Transverse colon (tissue), 4 donors: Measurements from ENCODE around the gene DMD. TPM values are rescaled to one million over a fixed set of nuclear protein-coding genes. Genes with fewer than 3 reads are reported as not detected.

Source experiments
- DNase-seq: peaks from one replicate; pipeline ENCODE4 v3.0.0-alpha.2; 2019
- H3K27ac ChIP-seq, 4 donors: fragments of 200-600 bp; sonication (generic); 2 replicates each; pipeline ENCODE4 v1.5.1; 2016 to 2018; ENCODE audit warnings: inconsistent platforms in 4 of 4
- H3K27me3 ChIP-seq: fragments of 200-600 bp; sonication (generic); 2 replicates; pipeline ENCODE4 v1.5.1; 2017; ENCODE audit warnings: inconsistent platforms
- H3K36me3 ChIP-seq, 4 donors: fragments of 200-600 bp; sonication (generic); 2 replicates each; pipeline ENCODE4 v1.5.1; 2017 to 2019; ENCODE audit warnings: inconsistent platforms in 4 of 4
- H3K4me1 ChIP-seq, 4 donors: fragments of 200-600 bp; sonication (generic); 2 replicates each; pipeline ENCODE4 v1.5.1; 2017 to 2020; ENCODE audit warnings: inconsistent platforms in 4 of 4
- H3K4me3 ChIP-seq, 4 donors: fragments of 200-600 bp; sonication (generic); 1 replicate in 1 of 4; 2 replicates in 3 of 4; pipeline versions ENCODE4 v1.5.1 to v1.6.1; 2017 to 2019; ENCODE audit warnings: inconsistent platforms in 4 of 4
- H3K9me3 ChIP-seq, 2 donors: fragments of 200-600 bp; sonication (generic); 2 replicates each; pipeline ENCODE4 v1.5.1; 2017 to 2019; ENCODE audit warnings: inconsistent platforms in 2 of 2
- CTCF ChIP-seq, 5 experiments: fragments of 200-600 bp in 3 of 5; fragments of 450-650 bp in 2 of 5; sonication (generic) in 3 of 5; IDR thresholded peaks; 1 replicate in 2 of 5; 2 replicates in 3 of 5; pipeline ENCODE4 v1.5.1; 2016 to 2017; ENCODE audit warnings: antibody characterized with exemption in 5 of 5, inconsistent platforms in 3 of 5, mild to moderate bottlenecking in 2 of 5, moderate library complexity in 1 of 5
- EP300 ChIP-seq: sonication (generic); formaldehyde crosslinking; IDR thresholded peaks from one replicate; pipeline ENCODE4 v1.6.1; 2017; ENCODE audit warnings: antibody characterized with exemption, low read depth
- POLR2A ChIP-seq: fragments of 450-650 bp; IDR thresholded peaks from one replicate; pipeline ENCODE4 v1.6.1; 2016; ENCODE audit warnings: antibody characterized with exemption, mild to moderate bottlenecking, moderate library complexity
- POLR2AphosphoS5 ChIP-seq, 3 donors: sonication (generic); formaldehyde crosslinking; IDR thresholded peaks; one replicate each; pipeline ENCODE4 v1.6.1; 2016; ENCODE audit warnings: antibody characterized with exemption in 3 of 3
- WGBS, 2 donors: methylation state at CpG; one replicate each; pipeline ENCODE4 v1.1.5; 2018; ENCODE audit warnings: low coverage in 1 of 2; 5-methylcytosine and 5-hydroxymethylcytosine counted together
- in situ Hi-C, 4 donors: fragments of 200-750 bp; cut with MboI; loops; one replicate each; pipeline versions ENCODE4 v1.15.0 to v1.15.1; 2017; ENCODE audit warnings: low sequenced_read_pairs in 3 of 4, low pct_ligation_motif_present in 1 of 4, low pct_unique_long_range_greater_than_20kb in 1 of 4
- intact Hi-C: fragments of 100-400 bp; cut with DNase I; formaldehyde crosslinking; loops from one replicate; pipeline ENCODE4 v1.15.1; 2023; ENCODE audit warnings: low total_unique reads
- total RNA-seq, 4 donors: library from RNA; depleted of rRNA; stranded (reverse); fragments of >200 nt; gene quantifications; one replicate each; pipeline ENCODE4 v1.1.0, GENCODE V29; 2016

The DMD gene
- total RNA-seq, 4 donors from 2014 or later, result 20.9 to 44.6 (median 32.5) TPM

- in situ Hi-C loops, result no loop called here
- intact Hi-C loops, result no loop called here
- Histone ChIP-seq H3K27me3 (no peaks in the 10 kb centered on the region), H3K4me3 (no peak overlapping the region), H3K4me1 (no peaks in the 10 kb centered on the region), H3K27ac (no peak overlapping the region), H3K9me3 (no peaks in the 10 kb centered on the region), H3K36me3 (no peaks in the 10 kb centered on the region)
- DNase-seq, result no peak
- no peak for TF ChIP-seq POLR2A
- TF ChIP-seq POLR2AphosphoS5 (IDR thresholded peaks at IDR 0.05), result no peak
- TF ChIP-seq EP300, result no peak
- no peak for TF ChIP-seq CTCF (IDR thresholded peaks at IDR 0.05)
- 38 to 46% methylated on average over 2 to 3 of the region's 3 CpGs for WGBS, 2 donors
These were observed 709.7 kb downstream of the DMD start for GRCh38 chrX:32501606-32502005.

- 86% methylated on average over 6 of the region's 6 CpGs; no CpG with 5 or more reads in 1 of the 2 donors for WGBS, 2 donors
- no peaks in the 10 kb centered on the region for H3K27me3 ChIP-seq
- DNase-seq, result no peak
- no peaks in the 10 kb centered on the region for H3K36me3 ChIP-seq
- H3K4me1 ChIP-seq, result no peaks in the 10 kb centered on the region
- no peak overlapping the region for H3K27ac ChIP-seq
- in situ Hi-C loops (no loop called here), intact Hi-C loops (no loop called here)
- TF ChIP-seq CTCF (IDR thresholded peaks at IDR 0.05) (no peak), POLR2AphosphoS5 (IDR thresholded peaks at IDR 0.05) (no peak), EP300 (no peak), POLR2A (no peak)
- H3K4me3 ChIP-seq, result no peak overlapping the region
- no peaks in the 10 kb centered on the region for H3K9me3 ChIP-seq
These were observed 714.7 kb downstream of the DMD start for GRCh38 chrX:32496671-32497070.

- no peaks in the 10 kb centered on the region for H3K36me3 ChIP-seq
- H3K27ac ChIP-seq, result no peak overlapping the region
- no peak overlapping the region for H3K4me3 ChIP-seq
- intact Hi-C loops, result no loop called here
- H3K9me3 ChIP-seq, result no peaks in the 10 kb centered on the region
- no peak for TF ChIP-seq POLR2A
- TF ChIP-seq EP300, result no peak
- no peak for TF ChIP-seq POLR2AphosphoS5 (IDR thresholded peaks at IDR 0.05)
- no peak for TF ChIP-seq CTCF (IDR thresholded peaks at IDR 0.05)
- H3K27me3 ChIP-seq, result no peaks in the 10 kb centered on the region
- no peak for DNase-seq
- in situ Hi-C loops, result no loop called here
- H3K4me1 ChIP-seq, result no peaks in the 10 kb centered on the region
These were observed 715.5 kb downstream of the DMD start for GRCh38 chrX:32495855-32496254.

- intact Hi-C loops (no loop called here), in situ Hi-C loops (no loop called here)
- DNase-seq, result no peak
- no peaks in the 10 kb centered on the region for H3K36me3 ChIP-seq
- 73% methylated on average over 3 of the region's 3 CpGs; no CpG with 5 or more reads in 1 of the 2 donors for WGBS, 2 donors
- no peaks in the 10 kb centered on the region for H3K9me3 ChIP-seq
- no peaks in the 10 kb centered on the region for H3K4me1 ChIP-seq
- H3K4me3 ChIP-seq, result no peak overlapping the region
- no peak overlapping the region for H3K27ac ChIP-seq
- H3K27me3 ChIP-seq, result no peaks in the 10 kb centered on the region
- no peak for TF ChIP-seq EP300
- no peak for TF ChIP-seq CTCF (IDR thresholded peaks at IDR 0.05)
- no peak for TF ChIP-seq POLR2A
- TF ChIP-seq POLR2AphosphoS5 (IDR thresholded peaks at IDR 0.05), result no peak
These were observed 722.2 kb downstream of the DMD start for GRCh38 chrX:32489125-32489524.
